PC-9 (cell line): Measurements from ENCODE around the gene UNC5B. TPM values are rescaled to one million over a fixed set of nuclear protein-coding genes. Genes with fewer than 3 reads are reported as not detected.
A peak's percentile ranks its signal among the peaks of the same experiment; 100 is the strongest.

Experiments
- BruUV-seq: library from RNA; stranded (reverse); fragments of 400-500 nt; replicated peaks from 2 replicates; lab custom pipeline; 2021; lab: Mats Ljungman, UMichigan
- CTCF ChIA-PET: fragments of 300-600 bp; sonication (Branson Sonifier 250); formaldehyde crosslinking; loops from one replicate; lab custom pipeline; 2022; ENCODE audit warnings: antibody characterized with exemption; lab: Charles Lee
- POLR2A ChIA-PET: fragments of 300-600 bp; sonication (Branson Sonifier 250); formaldehyde crosslinking; loops from one replicate; lab custom pipeline; 2022; ENCODE audit warnings: antibody characterized with exemption; ENCODE audit not compliant: unreplicated experiment; lab: Charles Lee
- DNase-seq, 2 experiments: peaks; one replicate each; pipeline versions ENCODE4 v3.0.0 to v3.0.0-alpha.2; 2015 to 2022; ENCODE audit warnings: mixed read lengths in 1 of 2
- H2AFZ ChIP-seq: fragments of 200-600 bp; sonication (generic); 2 replicates; pipeline ENCODE4 v1.8.1; 2017; ENCODE audit warnings: antibody characterized with exemption
- H3F3A ChIP-seq: fragments of 200-600 bp; sonication (generic); 2 replicates; pipeline ENCODE4 v1.8.1; 2017; ENCODE audit warnings: antibody characterized with exemption, mild to moderate bottlenecking, low read depth; ENCODE audit not compliant: insufficient read depth
- H3K27ac ChIP-seq: fragments of 200-600 bp; sonication (generic); 2 replicates; pipeline ENCODE4 v1.6.1; 2016; ENCODE audit warnings: mixed run types
- H3K27me3 ChIP-seq: fragments of 200-600 bp; sonication (generic); 2 replicates; pipeline ENCODE4 v1.6.1; 2016; ENCODE audit warnings: low read depth, mixed run types; ENCODE audit not compliant: insufficient read depth
- H3K36me3 ChIP-seq: fragments of 200-600 bp; sonication (generic); 2 replicates; pipeline ENCODE4 v1.6.1; 2016; ENCODE audit warnings: low read depth, mixed run types
- H3K4me1 ChIP-seq: fragments of 200-600 bp; sonication (generic); replicated peaks from 2 replicates; pipeline ENCODE4 v1.6.1; 2016; ENCODE audit warnings: mixed run types; ENCODE audit not compliant: insufficient read depth
- H3K4me2 ChIP-seq: fragments of 200-600 bp; sonication (generic); 2 replicates; pipeline ENCODE4 v1.6.1; 2017; ENCODE audit warnings: mixed run types
- H3K4me3 ChIP-seq: fragments of 200-600 bp; sonication (generic); 2 replicates; pipeline ENCODE4 v1.6.1; 2016; ENCODE audit warnings: mixed run types
- H3K79me2 ChIP-seq: fragments of 200-600 bp; sonication (generic); 2 replicates; pipeline ENCODE4 v1.6.1; 2017; ENCODE audit warnings: low read depth, mixed run types
- H3K9me2 ChIP-seq: fragments of 200-600 bp; sonication (generic); 2 replicates; pipeline ENCODE4 v1.8.1; 2017; ENCODE audit warnings: mild to moderate bottlenecking; ENCODE audit not compliant: insufficient read depth
- H3K9me3 ChIP-seq: fragments of 200-600 bp; sonication (generic); 2 replicates; pipeline ENCODE4 v1.8.1; 2016; ENCODE audit warnings: low read depth; ENCODE audit not compliant: insufficient read depth
- H4K20me1 ChIP-seq: fragments of 200-600 bp; sonication (generic); 2 replicates; pipeline ENCODE4 v1.8.1; 2017; ENCODE audit not compliant: insufficient read depth
- CTCF ChIP-seq: fragments of 200-600 bp; sonication (generic); conservative IDR thresholded peaks from 2 replicates; pipeline ENCODE4 v1.6.1; 2017; ENCODE audit warnings: mixed run types, antibody characterized with exemption, mild to moderate bottlenecking, moderate library complexity
- EZH2 ChIP-seq: fragments of 200-600 bp; sonication (generic); IDR thresholded peaks from 2 replicates; pipeline ENCODE4 v1.8.0; 2017; ENCODE audit warnings: antibody characterized with exemption, low read depth
- intact Hi-C: fragments of 100-400 bp; cut with micrococcal nuclease; formaldehyde crosslinking; loops from one replicate; pipeline ENCODE4 v1.10.0; 2022; ENCODE audit not compliant: unreplicated experiment
- total RNA-seq: library from RNA; stranded (reverse); gene quantifications from 2 replicates; pipeline ENCODE4 v1.2.3, GENCODE V29; 2021

Gene UNC5B
- total RNA-seq, 1 experiment from 2014 or later = 1.7 TPM

- no peaks in the 10 kb centered on the region for H3K9me2 ChIP-seq
- peak overlapping the region; percentile 95 for H3K4me3 ChIP-seq
- TF ChIP-seq CTCF = no peak
- DNase-seq = peak; percentile 63 to 84
- H3K27ac ChIP-seq = no peak overlapping the region
- no peaks in the 10 kb centered on the region for H3K36me3 ChIP-seq
- peaks cover 28% of the 10 kb centered on the region for H3K27me3 ChIP-seq
- H3K4me1 ChIP-seq = peaks cover 30% of the 10 kb centered on the region
- 0 out of 2 replicates have a peak, but pooled peaks cover 10% of the 10 kb centered on the region for H3K79me2 ChIP-seq
- CTCF ChIA-PET = interaction anchor here (0.7 kb wide), 1 partner anchor 359 kb away, joined by 4 read pairs; no protein-coding TSS in a partner anchor
- no peaks in the 10 kb centered on the region for H3K9me3 ChIP-seq
- peak overlapping the region; percentile 92 for H3K4me2 ChIP-seq
- BruUV-seq = no TSS peak
- no peaks in the 10 kb centered on the region for H3F3A ChIP-seq
- POLR2A ChIA-PET = interaction anchor here (0.6 kb wide), 1 partner anchor 1047 kb away, joined by 5 read pairs; no protein-coding TSS in a partner anchor
- no peaks in the 10 kb centered on the region for H4K20me1 ChIP-seq
- peak overlapping the region; percentile 94 for H2AFZ ChIP-seq
- intact Hi-C loops = loop anchor here (1.0 to 5.0 kb wide), 4 partner anchors 44 to 661 kb away; no protein-coding TSS in a partner anchor
These were observed 804 bp downstream of the UNC5B start for GRCh38 chr10:71213127-71213621.

- Histone ChIP-seq H3K27ac (no peak overlapping the region), H3F3A (no peaks in the 10 kb centered on the region), H3K79me2 (0 out of 2 replicates have a peak, but pooled peaks cover 10% of the 10 kb centered on the region), H3K4me1 (peaks cover 36% of the 10 kb centered on the region), H2AFZ (peak overlapping the region; percentile 88), H3K9me2 (no peaks in the 10 kb centered on the region), H3K4me2 (peak overlapping the region; percentile 92), H3K36me3 (no peaks in the 10 kb centered on the region), H3K27me3 (peaks cover 28% of the 10 kb centered on the region), H4K20me1 (no peaks in the 10 kb centered on the region), H3K9me3 (no peaks in the 10 kb centered on the region), H3K4me3 (peak overlapping the region; percentile 95)
- peak; percentile 42 to 65 for DNase-seq
- TSS peak; percentile 72 for BruUV-seq
- intact Hi-C loops = loop anchor here (1.0 to 5.0 kb wide), 4 partner anchors 43 to 662 kb away; no protein-coding TSS in a partner anchor
- ChIA-PET CTCF (interaction anchor here (0.7 kb wide), 1 partner anchor 358 kb away, joined by 4 read pairs; no protein-coding TSS in a partner anchor), POLR2A (no interaction called here)
- TF ChIP-seq CTCF = no peak
- TF ChIP-seq EZH2 = no peak
These were observed 1.5 kb downstream of the UNC5B start for GRCh38 chr10:71213761-71214440.

GRCh38 chr10:71214641-71215559, 2.5 kb downstream of the UNC5B start:
- no TSS peak for BruUV-seq
- Histone ChIP-seq H3K79me2 (0 out of 2 replicates have a peak, but pooled peaks cover 10% of the 10 kb centered on the region), H3K27ac (no peak overlapping the region), H3F3A (no peaks in the 10 kb centered on the region), H3K27me3 (peaks cover 20% of the 10 kb centered on the region), H3K9me2 (no peaks in the 10 kb centered on the region), H3K4me3 (peak overlapping the region; percentile 95; the same call in 1 of the 2 replicates), H3K4me1 (peaks cover 36% of the 10 kb centered on the region), H3K4me2 (peak overlapping the region; percentile 92), H2AFZ (no peak overlapping the region), H4K20me1 (no peaks in the 10 kb centered on the region), H3K36me3 (no peaks in the 10 kb centered on the region), H3K9me3 (no peaks in the 10 kb centered on the region)
- DNase-seq = no peak
- TF ChIP-seq EZH2 (no peak), CTCF (no peak)
- intact Hi-C loops = loop anchor here (5.0 kb wide), 2 partner anchors 42 to 663 kb away; no protein-coding TSS in a partner anchor
- POLR2A ChIA-PET = interaction anchor here (0.7 kb wide), 1 partner anchor 828 kb away, joined by 4 read pairs; no protein-coding TSS in a partner anchor
- CTCF ChIA-PET = no interaction called here
